Loucy (cell line): ENCODE data around the gene CMKLR1.

Experiments
- EZH2phosphoT487 ChIP-seq: fragments of 200-600 bp; IDR thresholded peaks from 2 replicates; pipeline ENCODE4 v1.6.1; 2018; ENCODE audit warnings: antibody characterized with exemption, mild to moderate bottlenecking, moderate library complexity, borderline replicate concordance
- TF ChIP-seq, protein P1 (sequence below): fragments of 200-600 bp; sonication (generic); conservative IDR thresholded peaks from 2 replicates; pipeline ENCODE4 v1.5.1; 2014; ENCODE audit warnings: mild to moderate bottlenecking, antibody characterized with exemption, low read length

DNA sequence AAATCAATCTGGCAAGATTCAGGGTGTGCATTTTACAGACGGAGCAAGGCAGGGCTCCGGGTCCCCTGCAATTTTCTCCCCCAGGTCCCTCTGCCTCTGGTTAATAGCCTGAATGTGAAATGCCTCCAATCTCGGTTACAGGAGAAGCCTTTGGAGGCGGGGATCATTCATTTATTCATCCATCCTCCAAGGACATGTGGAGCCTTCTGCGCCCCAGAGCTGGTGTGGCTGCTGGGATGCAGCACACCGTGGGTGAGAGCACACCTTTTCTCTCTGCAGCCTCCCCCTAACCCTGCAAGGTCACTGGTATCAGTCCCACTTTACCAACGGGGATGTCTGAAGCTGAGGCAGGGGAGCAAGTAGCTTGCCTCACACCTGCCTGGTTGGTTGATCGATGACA, 35.4 kb downstream of the CMKLR1 start:
- TF ChIP-seq, protein P1, sequence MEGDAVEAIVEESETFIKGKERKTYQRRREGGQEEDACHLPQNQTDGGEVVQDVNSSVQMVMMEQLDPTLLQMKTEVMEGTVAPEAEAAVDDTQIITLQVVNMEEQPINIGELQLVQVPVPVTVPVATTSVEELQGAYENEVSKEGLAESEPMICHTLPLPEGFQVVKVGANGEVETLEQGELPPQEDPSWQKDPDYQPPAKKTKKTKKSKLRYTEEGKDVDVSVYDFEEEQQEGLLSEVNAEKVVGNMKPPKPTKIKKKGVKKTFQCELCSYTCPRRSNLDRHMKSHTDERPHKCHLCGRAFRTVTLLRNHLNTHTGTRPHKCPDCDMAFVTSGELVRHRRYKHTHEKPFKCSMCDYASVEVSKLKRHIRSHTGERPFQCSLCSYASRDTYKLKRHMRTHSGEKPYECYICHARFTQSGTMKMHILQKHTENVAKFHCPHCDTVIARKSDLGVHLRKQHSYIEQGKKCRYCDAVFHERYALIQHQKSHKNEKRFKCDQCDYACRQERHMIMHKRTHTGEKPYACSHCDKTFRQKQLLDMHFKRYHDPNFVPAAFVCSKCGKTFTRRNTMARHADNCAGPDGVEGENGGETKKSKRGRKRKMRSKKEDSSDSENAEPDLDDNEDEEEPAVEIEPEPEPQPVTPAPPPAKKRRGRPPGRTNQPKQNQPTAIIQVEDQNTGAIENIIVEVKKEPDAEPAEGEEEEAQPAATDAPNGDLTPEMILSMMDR, result no peak
- no peak for TF ChIP-seq EZH2phosphoT487
